GM10266 (cell line): ENCODE results near the gene ENPP3.

ENCODE experiments used
- DNase-seq: peaks from one replicate; pipeline ENCODE4 v3.0.0; 2012; ENCODE audit errors: extremely low spot score
- CTCF ChIP-seq: IDR thresholded peaks from 2 replicates; pipeline ENCODE4 v1.5.1; 2012; ENCODE audit warnings: mild to moderate bottlenecking, low read depth; ENCODE audit not compliant: control insufficient read depth, insufficient read depth; ENCODE audit errors: missing control alignments

Gene ENPP3

GRCh38 chr6:131755597-131755996 lies 118.5 kb downstream of the ENPP3 start:
- TF ChIP-seq CTCF = no peak
- DNase-seq = no peak

- no peak for TF ChIP-seq CTCF
- no peak for DNase-seq
Observed at GRCh38 chr6:131756039-131756438, 118.9 kb downstream of the ENPP3 start.

- DNase-seq = no peak
- TF ChIP-seq CTCF = no peak
Observed at GRCh38 chr6:131758920-131759319, 121.8 kb downstream of the ENPP3 start.

GRCh38 chr6:131761060-131761761 lies 124.1 kb downstream of the ENPP3 start:
- DNase-seq = no peak
- no peak for TF ChIP-seq CTCF

GRCh38 chr6:131761762-131762067 lies 124.6 kb downstream of the ENPP3 start:
- TF ChIP-seq CTCF = no peak
- DNase-seq = no peak

GRCh38 chr6:131762984-131763383 lies 125.9 kb downstream of the ENPP3 start:
- no peak for DNase-seq
- TF ChIP-seq CTCF = no peak

GRCh38 chr6:131763749-131764148 lies 126.6 kb downstream of the ENPP3 start:
- no peak for TF ChIP-seq CTCF
- DNase-seq = no peak
